Measurements from ENCODE around the gene NOL6.

NOL6 gene

DNA sequence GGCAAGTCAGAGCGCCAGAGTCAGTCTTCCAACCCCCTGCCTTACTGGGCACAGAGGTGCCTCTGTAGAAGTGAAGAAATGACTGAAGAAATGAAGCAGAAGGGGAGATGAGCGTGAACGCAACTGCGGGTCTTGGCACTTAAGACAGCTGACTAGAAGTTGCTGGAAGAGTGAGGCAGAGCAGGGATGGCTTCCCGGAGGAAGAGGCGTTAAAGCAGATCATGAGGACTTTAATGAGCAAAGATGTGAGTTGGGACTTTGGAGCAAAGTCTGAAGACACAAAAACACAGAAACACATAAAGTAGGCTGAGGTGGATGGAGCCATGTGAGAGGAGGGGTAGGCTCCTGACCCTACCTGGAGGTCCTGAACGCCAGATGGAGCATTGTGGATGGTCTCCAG lies 33.5 kb downstream of the NOL6 start:
- no peak overlapping the region for H3K4me3 ChIP-seq (ENCODE audit: low read depth, low read length)
- TF ChIP-seq, protein P1, sequence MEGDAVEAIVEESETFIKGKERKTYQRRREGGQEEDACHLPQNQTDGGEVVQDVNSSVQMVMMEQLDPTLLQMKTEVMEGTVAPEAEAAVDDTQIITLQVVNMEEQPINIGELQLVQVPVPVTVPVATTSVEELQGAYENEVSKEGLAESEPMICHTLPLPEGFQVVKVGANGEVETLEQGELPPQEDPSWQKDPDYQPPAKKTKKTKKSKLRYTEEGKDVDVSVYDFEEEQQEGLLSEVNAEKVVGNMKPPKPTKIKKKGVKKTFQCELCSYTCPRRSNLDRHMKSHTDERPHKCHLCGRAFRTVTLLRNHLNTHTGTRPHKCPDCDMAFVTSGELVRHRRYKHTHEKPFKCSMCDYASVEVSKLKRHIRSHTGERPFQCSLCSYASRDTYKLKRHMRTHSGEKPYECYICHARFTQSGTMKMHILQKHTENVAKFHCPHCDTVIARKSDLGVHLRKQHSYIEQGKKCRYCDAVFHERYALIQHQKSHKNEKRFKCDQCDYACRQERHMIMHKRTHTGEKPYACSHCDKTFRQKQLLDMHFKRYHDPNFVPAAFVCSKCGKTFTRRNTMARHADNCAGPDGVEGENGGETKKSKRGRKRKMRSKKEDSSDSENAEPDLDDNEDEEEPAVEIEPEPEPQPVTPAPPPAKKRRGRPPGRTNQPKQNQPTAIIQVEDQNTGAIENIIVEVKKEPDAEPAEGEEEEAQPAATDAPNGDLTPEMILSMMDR (IDR thresholded peaks at IDR 0.05; ENCODE audit: borderline replicate concordance, insufficient read depth, low read depth, low read length): no peak

DNA sequence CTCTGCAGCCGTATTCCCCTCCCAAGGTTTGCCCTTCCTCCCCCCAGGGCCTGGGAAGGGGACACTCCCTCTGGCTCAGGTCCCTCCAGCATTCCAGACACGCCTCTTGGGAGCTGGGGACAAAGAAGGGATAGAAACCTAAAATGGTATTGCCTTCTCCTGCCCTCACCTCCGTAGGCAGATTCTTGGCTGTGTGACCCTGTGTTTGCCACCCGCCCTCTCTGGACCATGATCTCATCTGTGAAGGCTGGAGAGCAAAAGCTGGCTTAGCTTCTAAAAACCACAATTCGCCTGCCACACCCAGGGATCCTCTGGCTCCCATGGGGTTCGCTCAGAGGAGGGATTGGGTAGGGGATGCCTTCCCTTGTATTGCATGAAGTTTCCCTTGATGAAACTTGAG lies 34.0 kb downstream of the NOL6 start:
- H3K4me3 ChIP-seq (ENCODE audit: low read depth, low read length): no peak overlapping the region
- TF ChIP-seq, protein P1 (IDR thresholded peaks at IDR 0.05; ENCODE audit: borderline replicate concordance, insufficient read depth, low read depth, low read length): no peak

DNA sequence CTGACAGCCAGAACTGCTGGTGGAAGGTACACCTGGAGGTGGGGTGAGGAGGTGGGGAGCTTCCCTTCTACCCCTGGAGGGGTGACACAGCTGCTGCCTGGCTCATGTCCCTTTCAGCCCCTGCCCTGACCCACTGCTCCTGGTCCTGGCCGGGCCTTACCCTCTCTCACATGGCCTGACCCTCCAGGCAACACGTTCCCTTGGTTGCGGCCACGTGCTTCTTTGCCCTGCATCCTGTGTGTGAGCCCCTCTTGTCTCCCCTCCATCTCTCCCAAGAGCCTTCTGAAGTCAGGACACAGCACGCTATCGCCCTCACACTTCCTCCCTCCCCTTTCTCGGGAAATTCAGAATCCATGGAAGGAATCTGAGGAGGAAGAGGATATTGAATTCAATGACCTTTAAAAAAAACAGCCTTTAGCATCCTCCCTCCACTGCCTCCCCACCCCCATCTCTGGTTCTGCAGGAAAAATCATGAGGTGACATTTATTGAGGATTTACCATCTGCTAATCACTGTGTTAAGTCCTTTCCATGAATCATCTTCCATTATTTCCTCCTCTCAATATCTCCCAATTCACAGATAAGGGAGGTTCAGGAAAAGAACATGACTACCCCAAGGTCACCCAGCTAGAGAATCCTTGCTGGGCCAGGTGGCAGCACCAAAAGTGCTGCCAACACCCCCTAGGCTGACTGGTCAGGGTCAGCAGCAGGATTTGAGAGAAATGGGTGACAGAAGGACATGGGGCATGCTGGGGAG lies 34.6 kb downstream of the NOL6 start:
- H3K4me3 ChIP-seq (ENCODE audit: low read depth, low read length): no peak overlapping the region
- TF ChIP-seq, protein P1 (IDR thresholded peaks at IDR 0.05; ENCODE audit: borderline replicate concordance, insufficient read depth, low read depth, low read length): no peak

DNA sequence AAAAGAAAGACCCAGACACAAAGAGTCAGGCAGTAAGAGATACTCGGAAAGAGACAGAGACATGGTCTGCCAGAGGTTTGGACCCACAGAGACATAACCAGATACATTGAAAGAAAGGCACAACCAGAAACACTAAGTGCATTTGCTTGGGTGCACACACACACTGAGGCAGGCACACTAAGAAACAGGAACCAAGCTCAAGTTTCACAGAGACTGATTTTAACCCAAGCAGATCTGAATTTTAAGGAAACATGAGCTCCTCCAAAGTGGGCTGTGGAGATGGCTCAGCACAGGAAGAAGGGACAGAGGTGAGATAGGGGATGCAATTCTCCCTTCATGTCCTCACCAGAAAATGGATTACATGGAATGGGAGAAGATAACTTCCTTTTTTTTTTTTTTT lies 35.8 kb downstream of the NOL6 start:
- TF ChIP-seq, protein P1 (IDR thresholded peaks at IDR 0.05; ENCODE audit: borderline replicate concordance, insufficient read depth, low read depth, low read length): no peak
- no peak overlapping the region for H3K4me3 ChIP-seq (ENCODE audit: low read depth, low read length)

DNA sequence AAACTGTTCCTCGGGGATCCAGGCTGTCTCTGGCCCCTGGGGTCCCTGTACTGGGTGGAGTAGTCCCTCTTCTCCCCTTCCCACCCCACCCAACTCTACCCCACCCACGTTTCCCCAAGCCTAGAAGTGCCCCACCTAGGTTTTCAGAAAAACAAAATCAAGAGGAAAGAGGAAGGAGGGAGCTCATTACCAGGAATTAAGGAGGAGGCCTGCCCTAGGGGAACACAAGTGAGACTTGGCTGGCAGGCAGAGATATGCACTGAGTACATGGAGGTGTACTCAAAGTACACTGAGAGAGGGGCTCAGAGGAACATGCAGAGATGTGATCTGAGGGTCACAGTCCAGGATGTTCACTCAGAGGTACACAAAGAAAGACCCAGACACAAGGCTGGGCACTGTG lies 36.5 kb downstream of the NOL6 start:
- H3K4me3 ChIP-seq (ENCODE audit: low read depth, low read length): no peak overlapping the region
- TF ChIP-seq, protein P1 (IDR thresholded peaks at IDR 0.05; ENCODE audit: borderline replicate concordance, insufficient read depth, low read depth, low read length): no peak

DNA sequence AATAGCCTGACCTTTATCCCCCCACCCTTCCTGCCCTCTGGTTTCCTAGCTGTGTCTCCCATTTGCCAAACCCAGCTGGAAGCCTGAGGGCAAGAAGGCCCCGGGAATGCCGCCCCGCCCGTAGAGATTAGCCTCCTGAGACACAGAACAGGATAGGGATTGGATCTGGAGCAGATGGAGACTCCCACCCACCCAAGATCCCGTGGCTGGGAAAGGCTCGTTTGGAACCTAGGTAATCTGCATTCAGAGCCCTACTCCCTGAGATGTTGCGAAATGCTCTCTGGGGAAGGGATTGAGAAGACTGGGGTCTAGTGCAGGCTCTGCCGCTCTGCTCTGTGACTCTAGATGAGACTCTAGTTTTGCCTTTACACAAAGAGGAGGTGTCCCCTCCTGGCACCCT lies 37.3 kb downstream of the NOL6 start:
- H3K4me3 ChIP-seq (ENCODE audit: low read depth, low read length): no peak overlapping the region
- TF ChIP-seq, protein P1 (IDR thresholded peaks at IDR 0.05; ENCODE audit: borderline replicate concordance, insufficient read depth, low read depth, low read length): no peak

DNA sequence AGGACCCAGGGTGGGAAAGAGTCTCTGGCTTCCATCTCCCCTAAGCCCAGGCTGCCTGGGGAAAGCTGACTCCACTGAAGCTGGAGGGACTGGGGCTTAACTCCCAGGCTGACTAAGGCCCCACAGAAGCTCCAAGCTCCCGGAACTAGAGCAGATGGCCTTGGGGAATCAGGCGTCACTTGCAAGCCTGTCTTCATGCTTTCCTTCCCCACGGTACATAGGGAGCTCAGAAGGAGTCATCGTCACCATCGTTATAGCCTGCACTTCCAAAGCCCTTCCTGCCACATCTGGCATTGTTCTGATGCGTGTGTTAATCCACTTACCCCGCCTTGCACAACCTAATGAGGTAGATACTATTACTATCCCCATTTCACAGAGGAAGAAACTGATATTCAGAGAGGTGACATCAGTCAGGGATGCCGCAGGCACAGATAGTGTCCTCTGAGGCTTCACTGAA lies 37.9 kb downstream of the NOL6 start:
- TF ChIP-seq, protein P1 (IDR thresholded peaks at IDR 0.05; ENCODE audit: borderline replicate concordance, insufficient read depth, low read depth, low read length): no peak
- H3K4me3 ChIP-seq (ENCODE audit: low read depth, low read length): no peak overlapping the region

Measured in GM12875 (cell line).